GM19035 (cell line): Measurements from ENCODE around the gene SPTBN1.

Source experiments
- ATAC-seq: cut with Tn5 transposase; IDR thresholded peaks from one replicate; pipeline ENCODE4 v1.9.1; 2021; ENCODE audit not compliant: unreplicated experiment

Gene SPTBN1

GRCh38 chr2:54570925-54571694 is 115.0 kb downstream of the SPTBN1 start:
- peak; percentile 64 for ATAC-seq

GRCh38 chr2:54572262-54572635 is 116.1 kb downstream of the SPTBN1 start:
- ATAC-seq = no peak

- ATAC-seq = no peak
Observed at GRCh38 chr2:54572636-54573536, 116.8 kb downstream of the SPTBN1 start.

GRCh38 chr2:54573537-54573919 is 117.4 kb downstream of the SPTBN1 start:
- no peak for ATAC-seq

- ATAC-seq = peak; percentile 33
Observed at GRCh38 chr2:54574107-54574859, 118.2 kb downstream of the SPTBN1 start.

GRCh38 chr2:54574860-54575247 is 118.7 kb downstream of the SPTBN1 start:
- ATAC-seq = no peak

- no peak for ATAC-seq
Observed at GRCh38 chr2:54575379-54575888, 119.3 kb downstream of the SPTBN1 start.

- no peak for ATAC-seq
Observed at GRCh38 chr2:54577035-54577434, 120.9 kb downstream of the SPTBN1 start.

- no peak for ATAC-seq
Observed at GRCh38 chr2:54577944-54578647, 122.0 kb downstream of the SPTBN1 start.

- ATAC-seq = no peak
Observed at GRCh38 chr2:54578648-54579045, 122.5 kb downstream of the SPTBN1 start.

- ATAC-seq = no peak
Observed at GRCh38 chr2:54579061-54579681, 123.0 kb downstream of the SPTBN1 start.

- peak; percentile 67 for ATAC-seq
Observed at GRCh38 chr2:54579682-54580620, 123.8 kb downstream of the SPTBN1 start.

GRCh38 chr2:54581326-54582039 is 125.4 kb downstream of the SPTBN1 start:
- peak; percentile 21 for ATAC-seq

GRCh38 chr2:54582987-54583386 is 126.9 kb downstream of the SPTBN1 start:
- ATAC-seq = no peak

GRCh38 chr2:54584598-54584997 is 128.5 kb downstream of the SPTBN1 start:
- ATAC-seq = no peak

GRCh38 chr2:54585136-54585733 is 129.1 kb downstream of the SPTBN1 start:
- ATAC-seq = no peak

- no peak for ATAC-seq
Observed at GRCh38 chr2:54586062-54586461, 129.9 kb downstream of the SPTBN1 start.

GRCh38 chr2:54586494-54586893 is 130.4 kb downstream of the SPTBN1 start:
- ATAC-seq = no peak
